Measurements from ENCODE around the gene EIF6.
"Not testable (repeated sequence)": the region's sequence is repeated elsewhere in the genome, so short reads cannot be mapped to it uniquely, and the experiment has no call there.

Gene EIF6

GRCh38 chr20:35262731-35263531 lies 21.6 kb downstream of the EIF6 start:
- H3K9me3 Mint-ChIP-seq; H3K27me3 Mint-ChIP-seq; DNase-seq; H3K4me3 Mint-ChIP-seq; ATAC-seq (replicated peaks): not testable (repeated sequence)
- Mint-ChIP-seq H3K36me3 (ENCODE audit: insufficient read depth) (peaks cover 24% of the 10 kb centered on the region), H3K4me1 (ENCODE audit: low read depth in 2 of 2) (peaks cover 21% of the 10 kb centered on the region in 2 donors), H3K27ac (peak overlapping the region in 1 of 2 donors; percentile 47)

- H3K9me3 Mint-ChIP-seq; DNase-seq; H3K27me3 Mint-ChIP-seq; ATAC-seq (replicated peaks); H3K4me3 Mint-ChIP-seq; H3K27ac Mint-ChIP-seq: not testable (repeated sequence)
- Mint-ChIP-seq H3K4me1 (ENCODE audit: low read depth in 2 of 2) (peaks cover 17% of the 10 kb centered on the region in 2 donors), H3K36me3 (ENCODE audit: insufficient read depth) (peaks cover 21% of the 10 kb centered on the region)
Measured at GRCh38 chr20:35262321-35262720, 22.3 kb downstream of the EIF6 start.

DNA sequence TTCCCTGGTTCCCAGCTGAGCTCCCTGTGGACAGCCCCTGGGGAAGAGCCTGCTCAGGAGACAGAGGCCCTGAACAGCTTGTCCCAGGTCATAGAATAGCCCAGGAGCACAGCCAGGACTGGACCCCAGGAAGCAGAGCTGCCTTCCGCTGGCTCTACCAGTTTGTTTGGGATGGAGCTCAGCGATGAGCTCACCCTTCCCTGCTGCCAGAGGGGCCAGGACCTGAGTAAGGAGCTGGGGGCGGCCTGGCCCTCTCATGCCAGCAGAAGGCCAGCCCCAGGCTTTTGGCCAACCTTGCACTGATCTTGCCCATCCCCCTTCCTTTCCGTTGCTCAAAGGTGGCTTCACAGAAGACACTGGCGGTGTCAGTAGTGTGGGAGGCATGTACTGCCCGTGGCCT lies 24.1 kb downstream of the EIF6 start:
- no peak for DNase-seq
- no peak overlapping the region for H3K4me3 Mint-ChIP-seq
- H3K27ac Mint-ChIP-seq = peak overlapping the region in 1 of 2 donors; percentile 80
- no peak for ATAC-seq (replicated peaks)
- no peaks in the 10 kb centered on the region for H3K9me3 Mint-ChIP-seq
- H3K27me3 Mint-ChIP-seq = no peaks in the 10 kb centered on the region
- H3K4me1 Mint-ChIP-seq (ENCODE audit: low read depth in 2 of 2) = peaks cover 11 to 19% of the 10 kb centered on the region in 2 donors
- peaks cover 14% of the 10 kb centered on the region for H3K36me3 Mint-ChIP-seq (ENCODE audit: insufficient read depth)

DNA sequence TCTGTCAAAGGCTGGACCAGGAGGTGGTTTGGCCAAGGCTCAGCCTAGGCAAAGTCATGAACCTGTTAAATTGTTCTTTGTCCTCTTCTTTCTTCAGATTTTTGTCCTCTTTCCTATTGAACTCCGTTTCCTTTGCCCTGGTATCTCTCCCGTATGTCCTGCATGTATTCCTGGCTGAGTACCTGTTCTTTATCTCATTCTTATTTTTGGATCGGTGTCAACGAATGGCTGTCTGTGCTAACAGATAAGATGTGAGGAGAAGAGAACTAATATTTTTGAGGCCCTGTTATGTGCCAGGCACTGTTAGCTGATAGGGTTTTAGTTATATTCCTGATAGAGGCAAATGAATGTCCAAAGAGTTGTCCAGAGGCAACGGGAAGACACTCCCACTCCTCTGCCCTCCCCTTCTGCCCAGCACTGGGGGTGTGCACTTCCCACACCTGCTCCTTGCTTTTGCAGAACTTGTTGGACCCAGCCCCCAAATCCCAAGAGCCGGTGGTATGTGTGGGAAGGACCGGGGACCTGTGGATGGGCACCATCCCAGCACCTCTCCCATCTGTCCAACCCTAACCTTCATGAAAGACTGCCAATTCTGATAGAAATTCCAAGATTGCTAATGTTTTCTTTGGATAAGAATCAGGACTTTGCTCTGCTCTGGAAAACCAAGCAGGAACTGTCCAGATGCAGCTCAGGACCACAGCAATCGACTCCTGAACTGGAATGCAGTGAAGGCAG lies 27.2 kb downstream of the EIF6 start:
- H3K27ac Mint-ChIP-seq = peak overlapping the region; percentile 64 to 68
- H3K4me3 Mint-ChIP-seq = no peak overlapping the region
- peaks cover 5% of the 10 kb centered on the region for H3K36me3 Mint-ChIP-seq (ENCODE audit: insufficient read depth)
- ATAC-seq (replicated peaks) = no peak
- no peak for DNase-seq
- no peaks in the 10 kb centered on the region for H3K27me3 Mint-ChIP-seq
- no peaks in the 10 kb centered on the region for H3K9me3 Mint-ChIP-seq
- peaks cover 15 to 18% of the 10 kb centered on the region in 2 donors for H3K4me1 Mint-ChIP-seq (ENCODE audit: low read depth in 2 of 2)

GRCh38 chr20:35254448-35254999 lies 30.0 kb downstream of the EIF6 start:
- Mint-ChIP-seq H3K27ac (peak overlapping the region; percentile 81 to 100), H3K4me1 (ENCODE audit: low read depth in 2 of 2) (peaks cover 32 to 38% of the 10 kb centered on the region in 2 donors), H3K9me3 (no peaks in the 10 kb centered on the region), H3K4me3 (no peak overlapping the region), H3K36me3 (ENCODE audit: insufficient read depth) (peaks cover 17% of the 10 kb centered on the region), H3K27me3 (no peaks in the 10 kb centered on the region)
- DNase-seq = no peak
- no peak for ATAC-seq (replicated peaks)

GRCh38 chr20:35253010-35253409 lies 31.6 kb downstream of the EIF6 start:
- DNase-seq (peak in 1 of 3 experiments; percentile 20), ATAC-seq (replicated peaks) (peak; percentile 15)
- Mint-ChIP-seq H3K4me3 (peak overlapping the region in 1 of 2 donors; percentile 42), H3K36me3 (ENCODE audit: insufficient read depth) (peaks cover 14% of the 10 kb centered on the region), H3K27ac (peak overlapping the region; percentile 100), H3K27me3 (no peaks in the 10 kb centered on the region), H3K4me1 (ENCODE audit: low read depth in 2 of 2) (peaks cover 32 to 35% of the 10 kb centered on the region in 2 donors), H3K9me3 (no peaks in the 10 kb centered on the region)

DNA sequence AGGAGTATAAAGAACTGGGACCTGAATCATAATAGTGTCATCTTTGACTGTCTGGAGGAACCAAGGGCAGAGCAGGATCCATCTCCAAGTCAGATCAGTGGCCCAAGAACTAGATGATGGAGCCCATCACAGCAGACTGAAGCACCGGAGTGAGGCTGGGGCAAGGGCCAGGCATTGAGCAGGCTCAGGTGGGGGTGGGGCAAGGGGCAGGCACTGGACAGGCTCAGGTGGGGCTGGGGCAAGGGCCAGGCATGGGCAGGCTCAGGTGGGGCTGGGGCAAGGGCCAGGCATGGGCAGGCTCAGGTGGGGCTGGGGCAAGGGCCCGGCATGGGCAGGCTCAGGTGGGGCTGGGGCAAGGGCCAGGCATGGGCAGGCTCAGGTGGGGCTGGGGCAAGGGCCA lies 32.0 kb downstream of the EIF6 start:
- DNase-seq, H3K27me3 Mint-ChIP-seq, H3K9me3 Mint-ChIP-seq: not testable (repeated sequence)
- peaks cover 14% of the 10 kb centered on the region for H3K36me3 Mint-ChIP-seq (ENCODE audit: insufficient read depth)
- H3K27ac Mint-ChIP-seq = peak overlapping the region; percentile 100
- peaks cover 32 to 37% of the 10 kb centered on the region in 2 donors for H3K4me1 Mint-ChIP-seq (ENCODE audit: low read depth in 2 of 2)
- peak; percentile 4 for ATAC-seq (replicated peaks)
- H3K4me3 Mint-ChIP-seq = peak overlapping the region; percentile 78 to 79

- DNase-seq = peak; percentile 58 to 68 (median 67)
- Mint-ChIP-seq H3K27ac (peak overlapping the region; percentile 100), H3K4me1 (ENCODE audit: low read depth in 2 of 2) (peaks cover 34 to 37% of the 10 kb centered on the region in 2 donors), H3K9me3 (no peaks in the 10 kb centered on the region), H3K4me3 (peak overlapping the region; percentile 78 to 79), H3K36me3 (ENCODE audit: insufficient read depth) (peaks cover 14% of the 10 kb centered on the region), H3K27me3 (no peaks in the 10 kb centered on the region)
- peak; percentile 88 for ATAC-seq (replicated peaks)
Measured at GRCh38 chr20:35252037-35252461, 32.5 kb downstream of the EIF6 start.

GRCh38 chr20:35251613-35251940 lies 33.0 kb downstream of the EIF6 start:
- DNase-seq (no peak), ATAC-seq (replicated peaks) (no peak)
- H3K36me3 Mint-ChIP-seq (ENCODE audit: insufficient read depth) = peaks cover 14% of the 10 kb centered on the region
- H3K4me1 Mint-ChIP-seq (ENCODE audit: low read depth in 2 of 2) = peaks cover 34 to 37% of the 10 kb centered on the region in 2 donors
- peak overlapping the region; percentile 100 for H3K27ac Mint-ChIP-seq
- no peaks in the 10 kb centered on the region for H3K27me3 Mint-ChIP-seq
- peak overlapping the region; percentile 78 to 79 for H3K4me3 Mint-ChIP-seq
- no peaks in the 10 kb centered on the region for H3K9me3 Mint-ChIP-seq

DNA sequence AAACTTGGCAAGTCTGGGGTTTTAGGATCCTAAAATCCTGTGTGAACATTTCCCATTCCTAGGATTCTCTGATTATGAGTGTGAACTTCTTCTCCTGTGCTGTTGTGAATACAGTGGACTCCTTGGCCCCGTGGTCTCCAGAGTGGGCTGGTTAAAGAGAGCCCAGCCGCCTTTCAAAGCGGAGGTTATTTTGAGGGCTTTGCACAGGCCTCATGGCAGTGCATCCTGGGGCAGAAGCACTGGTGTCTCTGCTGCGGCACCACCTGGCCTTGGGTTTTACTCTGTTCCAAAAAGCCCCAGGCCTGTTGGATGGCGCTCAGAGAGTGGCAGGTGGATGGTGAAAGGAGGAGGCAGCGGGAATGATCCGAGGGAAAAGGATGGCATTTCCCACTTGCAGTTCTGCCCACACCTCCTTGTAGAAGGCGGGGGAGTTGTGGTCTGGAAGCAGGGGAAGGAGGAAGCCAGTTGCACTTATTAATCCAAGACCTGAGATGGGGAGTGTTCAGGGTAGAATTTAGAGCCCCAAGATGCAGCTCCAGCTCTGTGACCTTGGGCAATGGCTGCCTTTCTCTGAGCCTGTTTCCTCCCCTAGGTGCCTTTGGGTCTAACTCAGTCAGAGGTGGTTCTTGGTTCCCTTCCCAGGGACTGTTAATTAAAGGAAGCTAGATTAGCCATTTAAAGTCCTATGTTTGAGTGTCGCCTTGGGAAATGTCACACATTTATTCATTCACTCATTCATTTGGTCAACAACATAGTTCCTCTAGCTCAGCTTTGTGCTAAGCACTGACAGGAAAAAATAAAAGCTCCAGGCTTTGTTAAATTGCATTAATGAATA lies 35.7 kb downstream of the EIF6 start:
- peaks cover 27 to 28% of the 10 kb centered on the region in 2 donors for H3K4me1 Mint-ChIP-seq (ENCODE audit: low read depth in 2 of 2)
- no peak overlapping the region for H3K4me3 Mint-ChIP-seq
- H3K9me3 Mint-ChIP-seq = no peaks in the 10 kb centered on the region
- H3K27ac Mint-ChIP-seq = peak overlapping the region in 1 of 2 donors; percentile 66
- DNase-seq = no peak
- H3K27me3 Mint-ChIP-seq = no peaks in the 10 kb centered on the region
- no peak for ATAC-seq (replicated peaks)
- peaks cover 14% of the 10 kb centered on the region for H3K36me3 Mint-ChIP-seq (ENCODE audit: insufficient read depth)

DNA sequence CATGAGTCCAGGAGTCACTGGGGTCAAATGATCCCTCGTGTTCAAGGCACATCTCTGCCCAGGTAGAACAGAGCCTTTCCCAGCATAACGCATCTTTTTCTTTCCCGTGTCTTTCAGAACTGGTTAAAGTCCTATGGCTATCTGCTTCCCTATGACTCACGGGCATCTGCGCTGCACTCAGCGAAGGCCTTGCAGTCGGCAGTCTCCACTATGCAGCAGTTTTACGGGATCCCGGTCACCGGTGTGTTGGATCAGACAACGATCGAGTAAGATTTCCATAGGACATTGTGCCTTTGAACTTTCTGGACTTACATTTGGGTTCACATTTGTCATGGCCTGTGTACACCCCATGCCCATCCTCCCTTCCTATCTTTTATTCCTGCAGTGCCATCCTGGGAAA lies 37.8 kb downstream of the EIF6 start:
- Mint-ChIP-seq H3K4me3 (no peak overlapping the region), H3K9me3 (no peaks in the 10 kb centered on the region), H3K27me3 (no peaks in the 10 kb centered on the region), H3K36me3 (ENCODE audit: insufficient read depth) (peaks cover 6% of the 10 kb centered on the region), H3K27ac (no peak overlapping the region), H3K4me1 (ENCODE audit: low read depth in 2 of 2) (peaks cover 17 to 18% of the 10 kb centered on the region in 2 donors)
- DNase-seq (no peak), ATAC-seq (replicated peaks) (no peak)

- no peak for DNase-seq
- H3K9me3 Mint-ChIP-seq = no peaks in the 10 kb centered on the region
- ATAC-seq (replicated peaks) = no peak
- no peaks in the 10 kb centered on the region for H3K27me3 Mint-ChIP-seq
- peaks cover 4 to 8% of the 10 kb centered on the region in 2 donors for H3K4me1 Mint-ChIP-seq (ENCODE audit: low read depth in 2 of 2)
- no peak overlapping the region for H3K4me3 Mint-ChIP-seq
- H3K36me3 Mint-ChIP-seq (ENCODE audit: insufficient read depth) = peaks cover 3% of the 10 kb centered on the region
- no peak overlapping the region for H3K27ac Mint-ChIP-seq
Measured at GRCh38 chr20:35243986-35244385, 40.6 kb downstream of the EIF6 start.

GRCh38 chr20:35243317-35243716 lies 41.3 kb downstream of the EIF6 start:
- Mint-ChIP-seq H3K27ac (no peak overlapping the region), H3K9me3 (no peaks in the 10 kb centered on the region), H3K36me3 (ENCODE audit: insufficient read depth) (peaks cover 5% of the 10 kb centered on the region), H3K4me3 (no peak overlapping the region), H3K4me1 (ENCODE audit: low read depth in 2 of 2) (peaks cover 4 to 8% of the 10 kb centered on the region in 2 donors), H3K27me3 (no peaks in the 10 kb centered on the region)
- ATAC-seq (replicated peaks) = no peak
- DNase-seq = no peak
